Measurements from ENCODE around the gene PMEPA1.

Gene PMEPA1

GRCh38 chr20:57619051-57619831, 90.6 kb downstream of the PMEPA1 start:
- DNase-seq, result peak; percentile 16 to 51

- no peak for DNase-seq
Measured at GRCh38 chr20:57618764-57619050, 91.1 kb downstream of the PMEPA1 start.

- DNase-seq, result no peak
Measured at GRCh38 chr20:57618091-57618763, 91.6 kb downstream of the PMEPA1 start.

- no peak for DNase-seq
Measured at GRCh38 chr20:57617079-57617795, 92.6 kb downstream of the PMEPA1 start.

GRCh38 chr20:57616143-57616951, 93.5 kb downstream of the PMEPA1 start:
- no peak for DNase-seq

- DNase-seq, result no peak
Measured at GRCh38 chr20:57615445-57615811, 94.4 kb downstream of the PMEPA1 start.

- no peak for DNase-seq
Measured at GRCh38 chr20:57614490-57615444, 95.0 kb downstream of the PMEPA1 start.

GRCh38 chr20:57613481-57613921, 96.3 kb downstream of the PMEPA1 start:
- no peak for DNase-seq

- no peak for DNase-seq
Measured at GRCh38 chr20:57612916-57613315, 96.9 kb downstream of the PMEPA1 start.

- DNase-seq, result no peak
Measured at GRCh38 chr20:57612436-57612835, 97.4 kb downstream of the PMEPA1 start.

- DNase-seq, result no peak
Measured at GRCh38 chr20:57611586-57612311, 98.1 kb downstream of the PMEPA1 start.

- no peak for DNase-seq
Measured at GRCh38 chr20:57610261-57610952, 99.4 kb downstream of the PMEPA1 start.

GRCh38 chr20:57609842-57610167, 100.0 kb downstream of the PMEPA1 start:
- no peak for DNase-seq

GRCh38 chr20:57609086-57609841, 100.6 kb downstream of the PMEPA1 start:
- no peak for DNase-seq

GRCh38 chr20:57608516-57608915, 101.3 kb downstream of the PMEPA1 start:
- DNase-seq, result no peak

GRCh38 chr20:57605878-57606277, 103.9 kb downstream of the PMEPA1 start:
- DNase-seq, result no peak

- no peak for DNase-seq
Measured at GRCh38 chr20:57605045-57605444, 104.8 kb downstream of the PMEPA1 start.

- DNase-seq, result no peak
Measured at GRCh38 chr20:57603120-57603519, 106.7 kb downstream of the PMEPA1 start.

GRCh38 chr20:57601737-57602136, 108.1 kb downstream of the PMEPA1 start:
- DNase-seq, result no peak

GRCh38 chr20:57601211-57601570, 108.6 kb downstream of the PMEPA1 start:
- DNase-seq, result no peak
